NCI-H2196 treated with DMSO at 0.1 percent for 48 hours (cell line): ENCODE results near the gene DHX35.

ENCODE experiments used
- DNase-seq: peaks from one replicate; lab custom pipeline; 2025; ENCODE audit not compliant: unreplicated experiment; lab: John Stamatoyannopoulos, UW

The DHX35 gene

DNA sequence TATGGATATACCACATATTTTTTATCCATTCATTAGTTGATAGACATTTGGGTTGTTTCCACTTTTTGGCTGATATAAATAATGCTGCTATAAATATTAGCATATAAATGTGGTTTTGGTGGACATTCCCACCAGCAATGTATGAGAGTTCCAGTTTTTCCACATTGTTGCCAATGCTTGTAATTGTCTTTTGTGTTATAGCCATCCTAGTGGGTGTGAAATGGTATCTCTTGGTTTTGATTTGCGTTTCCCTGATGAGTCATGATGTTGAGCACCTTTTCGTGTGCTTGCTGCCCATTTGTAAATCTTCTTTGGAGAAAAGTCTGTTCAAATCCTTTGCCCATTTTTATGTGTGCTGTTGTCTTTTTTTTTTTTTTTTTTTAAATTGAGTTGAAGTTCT is 54.4 kb downstream of the DHX35 start:
- no peak for DNase-seq

DNA sequence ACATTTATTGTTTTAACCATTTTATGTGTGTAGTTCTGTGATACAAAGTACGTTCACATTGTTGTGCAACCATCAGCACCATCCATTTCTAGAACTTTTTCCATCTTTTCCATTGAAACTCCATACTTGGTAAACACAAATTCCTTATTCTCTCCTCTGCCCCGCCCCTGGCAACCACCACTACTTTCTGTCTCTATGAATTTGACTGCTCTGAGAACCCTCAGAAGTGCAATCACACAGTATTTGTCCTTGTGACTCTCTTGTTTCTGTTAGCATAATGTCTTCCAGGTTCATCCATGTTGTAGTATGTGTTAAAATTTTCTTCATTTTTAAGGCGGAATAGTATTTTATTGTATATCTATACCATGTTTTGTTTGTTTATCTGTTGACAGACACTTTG is 56.9 kb downstream of the DHX35 start:
- no peak for DNase-seq

DNA sequence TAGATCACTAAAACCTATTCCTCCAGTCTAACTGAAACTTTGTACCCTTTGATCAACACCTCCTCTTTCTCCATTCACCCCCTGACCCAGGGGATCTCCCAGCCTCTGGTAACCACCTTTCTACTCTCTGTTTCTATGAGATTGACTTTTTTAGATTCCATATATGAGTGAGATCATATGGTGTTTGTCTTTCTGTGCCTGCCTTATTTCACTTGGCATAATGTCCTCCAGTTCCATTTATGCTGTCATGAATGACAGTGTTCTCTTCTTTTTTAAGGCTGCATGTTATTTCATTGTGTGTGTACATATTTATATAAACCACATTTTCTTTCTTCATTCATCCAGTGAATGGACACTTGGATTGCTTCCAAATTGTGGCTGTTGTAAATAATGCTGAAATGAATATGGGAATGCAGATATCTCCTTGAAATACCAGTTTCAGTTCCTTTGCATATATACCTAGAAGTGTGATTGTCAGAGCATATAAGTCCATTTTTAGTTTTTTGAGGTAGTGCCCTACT is 57.7 kb downstream of the DHX35 start:
- DNase-seq, result no peak

DNA sequence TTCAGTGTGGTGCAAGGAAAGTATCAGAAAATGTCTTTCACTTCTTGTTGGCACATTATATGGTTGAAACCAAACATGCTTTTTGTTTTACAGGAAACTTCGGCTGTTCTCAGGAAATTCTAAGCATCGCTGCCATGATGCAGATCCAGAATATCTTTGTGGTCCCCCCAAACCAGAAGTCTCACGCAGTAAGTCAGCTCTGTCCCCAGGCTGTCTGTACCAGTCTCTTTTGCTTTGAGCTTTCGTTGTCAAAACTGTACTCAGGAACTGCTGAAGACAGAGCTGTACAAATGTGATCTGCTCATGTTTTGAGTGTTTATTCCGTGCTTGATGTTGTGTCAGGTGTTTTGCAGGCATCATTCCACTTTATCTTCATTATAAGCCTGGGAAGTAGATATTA is 59.6 kb downstream of the DHX35 start:
- no peak for DNase-seq

DNA sequence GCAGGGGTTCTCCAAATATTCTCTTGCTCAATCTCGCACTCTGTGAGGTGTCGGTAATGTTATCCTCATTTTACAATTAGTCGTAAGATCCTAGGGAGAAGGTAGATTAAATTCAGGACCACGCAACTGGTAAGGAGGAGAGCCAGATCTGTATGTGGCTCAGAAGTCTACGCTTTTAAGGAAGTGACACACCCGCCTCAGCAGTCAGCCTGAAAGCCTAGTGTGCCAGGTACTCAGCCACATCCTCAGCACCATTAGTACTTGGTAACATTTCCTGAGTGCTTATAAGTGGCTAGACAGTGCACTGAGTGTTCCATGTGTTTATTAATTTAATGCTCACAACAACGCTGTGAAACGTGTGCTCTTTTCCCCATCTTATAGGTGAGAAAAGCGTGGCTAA is 63.7 kb downstream of the DHX35 start:
- no peak for DNase-seq

DNA sequence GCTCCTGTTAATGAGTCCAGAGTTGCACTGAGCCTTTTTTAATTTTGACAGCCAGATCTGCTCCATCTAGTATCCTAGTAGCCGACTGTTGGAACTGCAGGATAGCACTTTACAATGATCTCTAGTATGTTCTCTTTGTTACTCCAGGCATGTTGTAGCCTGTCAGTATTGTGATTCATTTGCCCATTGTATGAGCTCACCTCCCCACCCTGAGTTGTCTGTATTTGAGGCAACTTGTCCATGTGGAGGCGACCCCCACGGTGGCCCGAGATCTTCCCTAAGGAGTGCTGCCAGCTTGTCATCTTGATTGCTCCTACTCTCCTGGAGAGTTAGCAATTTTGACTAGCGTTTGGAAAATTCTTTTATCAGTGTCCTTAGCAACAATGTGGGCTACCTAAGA is 67.2 kb downstream of the DHX35 start:
- DNase-seq, result no peak

DNA sequence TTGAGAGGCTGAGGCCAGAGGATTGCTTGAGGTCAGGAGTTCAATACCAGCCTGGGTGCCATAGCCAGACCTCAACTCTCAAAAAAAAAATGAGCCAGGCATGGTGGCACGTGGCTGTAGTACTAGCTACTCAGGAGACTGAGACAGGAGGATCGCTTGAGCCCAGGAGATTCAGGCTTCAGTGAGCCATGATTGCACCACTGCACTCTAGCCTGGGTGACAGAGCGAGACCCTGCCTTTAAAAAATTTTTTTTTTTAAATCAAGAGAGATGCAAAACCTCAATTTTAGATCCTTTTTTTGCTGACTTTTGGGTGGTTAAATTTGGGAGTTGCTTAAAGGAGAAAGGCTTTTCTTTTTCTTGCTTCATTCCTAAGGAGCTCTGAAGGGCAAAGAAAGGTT is 70.9 kb downstream of the DHX35 start:
- no peak for DNase-seq

DNA sequence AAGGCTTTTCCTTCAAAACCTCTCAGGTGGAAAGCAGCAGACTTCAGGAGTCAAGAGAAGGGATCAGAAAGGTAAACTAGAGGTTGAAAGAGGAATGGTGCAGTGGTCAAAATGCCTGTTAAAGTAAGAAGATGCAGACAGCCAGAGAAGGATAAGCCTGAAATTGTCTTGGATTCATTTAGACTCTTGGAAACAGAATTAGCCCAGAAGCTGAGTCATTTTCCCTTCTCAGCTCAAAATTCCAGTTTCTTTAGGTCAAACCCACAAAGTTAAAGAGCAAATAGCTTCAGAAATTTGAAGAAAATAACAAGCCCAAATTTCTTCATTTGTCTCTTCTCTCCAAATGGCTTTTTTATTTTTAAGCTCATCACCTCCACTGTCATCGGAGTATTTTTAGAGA is 73.9 kb downstream of the DHX35 start:
- DNase-seq, result no peak

DNA sequence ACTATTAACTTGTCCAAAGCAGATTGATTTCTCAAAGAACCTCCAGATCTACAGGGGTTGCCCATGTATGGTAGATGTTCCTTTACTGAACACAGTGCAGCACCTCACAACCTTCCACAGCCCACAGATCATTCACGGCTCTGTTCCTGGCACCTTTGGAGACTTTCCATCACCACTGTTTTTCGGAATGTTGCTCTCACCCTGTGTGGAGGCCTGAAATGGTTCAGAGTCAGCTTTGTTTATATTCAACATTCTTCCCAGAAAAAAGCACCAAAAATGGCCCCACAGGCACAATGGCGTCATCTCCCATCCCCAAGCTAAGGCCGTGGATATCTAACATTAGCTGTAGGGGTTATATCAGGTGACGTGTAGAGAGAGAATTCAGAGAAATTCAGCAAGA is 74.7 kb downstream of the DHX35 start:
- DNase-seq, result no peak

DNA sequence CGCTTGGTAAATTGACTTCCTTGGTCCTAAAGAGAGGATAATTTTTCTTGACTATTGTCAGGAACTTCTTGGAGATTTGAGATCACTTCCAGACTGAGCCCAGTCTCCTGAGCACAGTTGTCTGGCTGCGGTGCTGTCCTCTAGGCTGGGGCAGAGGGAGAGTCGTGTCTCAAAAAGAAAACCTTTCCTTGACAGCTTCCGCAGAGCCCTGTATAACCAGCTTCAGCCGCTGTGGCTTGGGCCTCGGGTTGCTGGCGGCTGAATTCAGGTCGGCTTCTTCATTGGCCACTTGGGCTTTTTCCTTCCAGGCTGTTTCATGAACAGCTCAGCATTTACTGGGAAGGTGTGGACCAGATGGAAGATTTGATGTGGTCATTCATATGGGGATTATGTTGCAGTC is 75.9 kb downstream of the DHX35 start:
- no peak for DNase-seq

DNA sequence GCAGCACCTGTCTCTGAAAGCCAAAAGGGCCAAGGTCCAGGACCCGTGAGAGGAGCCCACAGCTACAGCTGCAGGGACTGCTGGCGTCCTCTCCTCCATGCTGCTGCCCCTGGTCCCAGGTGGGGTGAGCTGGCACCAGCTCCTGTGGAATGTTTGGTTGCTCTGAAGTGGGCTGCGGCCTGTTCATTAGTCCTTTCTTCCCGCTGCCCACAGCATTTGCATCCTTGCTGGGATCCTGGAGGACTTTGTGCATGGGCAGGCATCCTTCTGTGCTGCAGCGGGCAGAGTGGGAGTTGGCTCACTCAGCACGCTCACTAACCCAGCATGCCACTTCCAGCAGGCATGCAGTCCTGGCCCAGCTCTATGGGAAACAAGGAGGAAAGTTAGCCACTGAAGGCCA is 76.4 kb downstream of the DHX35 start:
- no peak for DNase-seq

DNA sequence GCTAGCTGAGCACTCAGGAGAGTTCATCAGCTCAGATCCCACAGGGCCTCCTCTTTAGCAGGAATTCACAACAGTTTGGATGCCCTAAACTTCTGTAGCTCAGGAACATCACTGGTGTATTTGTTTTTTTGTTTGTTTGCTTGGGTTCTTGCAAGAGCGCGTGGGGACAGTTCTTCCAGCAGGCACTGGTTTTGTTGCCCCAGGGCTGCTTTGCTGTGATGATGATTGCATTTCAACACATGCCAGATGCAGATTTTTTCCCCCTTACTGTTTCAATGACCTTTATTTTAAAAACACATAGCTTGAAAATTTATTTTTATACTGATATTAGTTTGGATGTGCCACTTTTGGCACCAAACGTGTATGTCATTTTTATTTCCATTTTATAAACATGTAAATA is 77.1 kb downstream of the DHX35 start:
- DNase-seq, result no peak

DNA sequence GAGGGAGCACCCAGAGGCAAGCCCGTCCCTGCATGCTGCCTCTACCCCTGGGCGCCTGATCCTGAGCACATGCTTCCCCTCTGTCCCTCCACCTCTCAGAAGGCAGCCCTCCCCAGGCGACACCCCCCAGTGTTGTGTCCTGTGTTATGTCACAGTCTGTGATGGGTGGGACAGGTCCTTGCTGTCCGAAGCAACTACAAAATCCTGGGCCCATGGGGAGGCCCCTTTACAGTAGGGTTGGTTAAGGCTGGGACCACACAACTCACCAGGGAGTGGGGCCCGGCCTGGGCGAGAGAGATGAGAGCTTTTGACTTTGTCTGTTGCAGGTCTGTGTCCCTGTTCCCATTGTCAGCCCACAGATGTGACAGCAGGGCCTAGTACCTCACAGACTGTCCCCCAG is 78.0 kb downstream of the DHX35 start:
- DNase-seq, result no peak

DNA sequence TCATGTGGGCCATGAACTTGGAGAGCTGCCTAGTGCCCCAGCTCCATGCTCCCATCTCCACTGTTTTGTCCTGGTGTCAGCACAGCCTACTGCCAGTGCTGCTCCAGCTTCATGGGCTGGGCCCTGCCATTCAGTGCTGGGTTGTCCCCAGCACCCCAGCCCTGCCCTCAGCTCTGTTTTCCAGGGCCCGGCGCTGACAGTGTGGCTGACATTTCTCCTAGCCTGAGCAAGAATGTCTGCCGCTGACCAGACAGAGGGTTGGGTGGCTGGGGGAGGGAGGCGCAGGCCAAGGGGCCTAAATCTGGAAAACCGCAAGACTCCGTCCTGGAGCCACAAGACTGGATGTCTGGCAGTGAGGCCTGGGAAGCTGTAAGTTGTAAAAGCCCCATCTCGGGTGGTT is 78.9 kb downstream of the DHX35 start:
- DNase-seq, result no peak

DNA sequence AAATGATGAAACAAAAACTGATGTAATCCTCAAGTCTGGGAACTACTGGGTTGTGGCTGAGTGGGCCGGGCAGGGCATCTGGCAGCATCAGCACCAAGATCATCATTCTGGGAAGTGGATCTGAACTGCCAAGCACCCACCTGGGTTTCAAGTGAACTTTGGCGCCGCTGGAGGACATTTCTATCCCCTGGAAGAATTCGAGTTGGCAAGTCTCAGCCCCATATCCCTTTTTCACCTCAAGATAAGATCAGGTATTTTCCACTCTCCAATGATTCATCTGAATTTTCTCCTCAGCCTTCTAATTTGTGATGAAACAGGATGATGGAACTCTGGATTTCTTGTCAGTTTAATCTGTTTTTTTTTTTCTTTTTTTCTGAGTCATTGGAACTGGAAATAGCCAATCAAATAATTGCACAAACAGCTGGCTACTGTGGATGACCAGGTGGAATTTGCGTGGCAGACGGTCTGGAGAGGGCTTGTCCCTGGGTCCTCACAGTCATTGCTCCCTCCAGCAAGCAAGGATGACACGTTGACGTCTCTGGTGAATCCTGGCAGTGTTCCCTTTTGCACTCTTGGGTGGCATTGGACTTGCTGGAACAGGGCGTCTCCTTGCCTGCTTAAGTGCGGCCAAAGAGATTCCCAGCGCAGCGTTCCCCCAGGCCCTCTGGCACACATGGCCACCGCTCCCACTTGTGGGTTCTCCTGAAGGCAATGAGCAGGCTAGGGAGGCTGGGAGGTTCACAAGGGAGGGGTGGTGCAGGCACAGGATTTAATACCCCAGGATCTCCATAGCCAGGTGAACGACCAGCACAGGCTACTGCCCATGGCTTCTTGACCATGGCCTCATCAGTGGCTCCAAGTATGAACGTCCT is 80.4 kb downstream of the DHX35 start:
- no peak for DNase-seq

DNA sequence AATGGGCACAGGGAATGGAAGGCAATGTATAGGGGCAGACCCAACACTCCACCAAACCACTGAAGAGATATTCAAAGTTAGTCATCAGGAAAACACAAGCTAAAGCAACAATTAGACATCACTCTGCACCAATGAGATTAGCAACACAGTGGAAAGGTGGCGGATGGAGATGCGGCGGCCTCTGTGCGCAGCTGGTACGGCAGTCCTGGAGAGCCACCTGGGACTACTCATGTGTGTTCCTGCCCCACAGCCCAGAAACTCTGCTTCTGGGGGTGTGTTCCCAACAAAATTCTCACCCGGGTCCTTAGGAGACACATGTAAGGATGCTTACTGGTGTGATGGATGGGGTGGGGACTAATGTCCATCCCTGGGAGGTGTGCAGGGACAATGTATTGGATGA is 82.4 kb downstream of the DHX35 start:
- no peak for DNase-seq

DNA sequence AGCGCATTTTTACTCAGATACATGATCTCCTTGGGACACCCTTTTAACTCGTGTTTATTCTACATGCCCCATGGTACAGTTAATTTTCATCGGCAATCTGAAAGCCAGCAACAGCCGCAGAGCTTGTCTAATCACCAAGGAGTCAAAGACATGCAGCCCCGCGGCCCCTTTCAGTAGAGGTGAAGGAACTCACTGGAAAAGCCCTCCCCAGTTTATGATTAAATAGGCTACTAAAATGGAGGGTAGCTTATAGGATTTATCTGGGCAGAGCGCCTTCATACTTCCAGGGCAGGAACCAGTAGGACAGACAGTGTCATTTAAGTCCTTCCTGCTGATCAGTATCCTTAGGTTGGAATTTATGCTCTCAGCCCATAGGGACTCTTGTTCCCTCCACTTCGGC is 83.5 kb downstream of the DHX35 start:
- DNase-seq, result no peak

DNA sequence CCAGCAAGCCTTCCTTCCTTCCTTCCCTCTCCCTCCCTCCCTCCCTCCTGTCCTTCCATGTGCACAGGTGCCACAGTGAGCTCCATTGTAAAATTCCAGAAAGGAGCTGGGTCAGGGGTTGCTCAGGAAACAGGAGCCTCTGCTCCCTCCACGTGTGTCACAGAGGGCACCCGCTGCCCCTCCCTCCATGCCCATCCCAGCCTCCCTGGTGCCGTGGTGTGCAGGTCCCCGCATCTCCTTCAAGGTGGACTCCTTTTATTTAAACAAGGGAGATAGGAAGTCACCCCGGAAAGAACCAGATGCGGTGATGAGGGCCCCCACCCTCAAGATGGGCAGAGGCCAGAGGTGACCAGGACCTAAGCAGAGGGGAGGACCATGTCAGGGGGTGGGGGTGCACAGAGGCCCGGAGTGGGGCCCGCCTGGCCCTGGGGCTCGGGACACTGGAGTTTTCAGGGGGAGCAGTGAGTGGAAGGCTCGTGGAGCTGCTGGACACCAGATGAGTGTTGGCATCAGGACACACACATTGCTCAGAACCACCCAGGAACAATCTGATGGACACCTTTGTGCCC is 85.4 kb downstream of the DHX35 start:
- no peak for DNase-seq

DNA sequence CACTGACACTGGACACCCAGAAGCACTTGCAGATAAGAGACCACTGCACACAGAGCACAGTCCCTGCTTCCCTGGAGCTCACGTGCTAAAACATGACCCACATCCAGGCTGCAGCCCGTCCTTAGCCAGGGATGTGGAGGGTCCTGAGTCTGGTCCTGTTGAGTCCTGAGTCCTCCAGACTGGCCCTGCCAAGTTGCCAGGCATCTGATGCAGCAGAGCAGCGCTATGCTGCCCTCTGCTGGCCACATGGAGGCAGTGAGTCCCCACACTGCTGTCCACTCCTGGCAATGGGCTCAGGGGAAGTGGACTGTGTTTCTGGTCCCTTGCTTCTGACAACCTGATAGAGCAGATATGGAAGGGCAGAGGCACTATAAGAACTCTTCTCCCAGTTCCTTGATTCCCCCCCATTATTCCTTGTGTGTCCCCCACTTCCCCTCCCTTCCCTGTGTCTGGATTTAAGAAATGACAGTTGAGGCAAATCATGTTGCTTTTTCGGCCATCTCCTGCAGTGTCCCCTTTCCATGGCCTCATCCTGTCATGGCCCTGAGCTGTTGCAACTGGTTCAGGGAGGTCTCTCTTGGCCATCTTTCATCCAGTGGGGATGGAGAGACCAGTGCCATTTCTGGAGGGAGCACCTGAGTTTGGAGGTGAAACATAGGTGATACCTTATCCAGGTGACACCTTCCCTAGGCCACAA is 86.0 kb downstream of the DHX35 start:
- peak; percentile 53 for DNase-seq

DNA sequence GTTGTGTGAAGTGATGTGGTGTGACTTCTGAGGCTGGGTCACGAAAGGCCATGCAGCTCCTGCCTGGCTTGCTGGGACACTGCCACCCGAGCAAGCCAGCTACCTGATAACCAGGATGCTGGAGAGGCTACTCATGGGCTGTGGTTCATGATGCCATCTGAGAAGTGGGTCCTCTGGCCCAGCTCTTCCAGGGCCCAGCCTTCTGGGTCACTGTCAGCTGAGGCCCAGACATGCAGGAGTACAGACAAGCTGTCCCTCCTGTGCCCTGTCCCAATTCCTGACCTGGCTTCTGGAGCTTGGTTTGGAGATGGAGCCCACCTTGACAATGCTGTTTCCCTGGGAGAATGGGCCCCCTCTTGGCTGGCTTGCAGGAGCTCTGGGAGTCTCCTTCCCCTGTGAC is 87.0 kb downstream of the DHX35 start:
- no peak for DNase-seq

DNA sequence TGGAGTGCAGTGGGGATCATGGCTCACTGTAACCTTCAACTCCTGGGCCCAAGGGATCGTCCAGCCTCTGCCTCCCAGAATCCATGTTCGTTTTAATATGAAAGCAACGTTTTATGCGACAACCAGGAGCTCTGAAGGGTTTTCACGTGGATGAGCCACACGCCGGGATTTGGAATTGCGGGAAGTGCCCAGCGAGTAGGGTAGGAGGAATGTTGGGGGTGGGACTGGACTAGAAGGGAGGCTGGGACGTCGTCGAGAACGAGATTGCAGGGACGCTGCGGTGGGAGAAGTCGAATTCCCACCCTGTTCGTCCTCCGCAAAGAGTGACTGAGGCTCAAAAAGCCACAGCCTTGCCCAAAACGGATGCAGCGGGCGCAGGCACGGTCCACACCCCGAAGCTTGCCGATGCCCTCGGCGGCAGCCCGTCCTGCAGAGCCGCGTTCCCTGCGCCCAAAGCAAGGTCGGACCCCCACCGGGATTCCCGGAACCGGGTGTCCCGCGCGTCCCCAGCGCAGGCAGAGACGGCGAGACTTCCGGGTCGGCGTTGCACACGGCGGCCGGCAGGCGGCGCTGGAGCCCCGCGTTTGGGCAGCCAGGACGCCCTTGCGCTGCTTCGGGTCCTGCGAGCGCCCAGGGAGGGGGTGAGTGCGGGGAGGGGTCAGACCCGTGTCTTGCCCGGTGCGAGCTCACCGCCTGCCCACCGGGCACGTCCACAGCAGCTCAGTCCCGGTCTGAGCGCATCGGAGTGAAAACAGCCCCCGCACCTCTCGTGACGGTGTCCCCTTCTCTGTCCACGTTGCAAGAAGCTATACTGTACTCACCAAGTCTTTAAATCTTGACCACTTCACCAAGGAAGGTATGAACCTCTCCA is 87.8 kb downstream of the DHX35 start:
- DNase-seq, result peak; percentile 36
